Colonic mucosa (tissue), 4 donors: Measurements from ENCODE around the gene SGCE. TPM values are rescaled to one million over a fixed set of nuclear protein-coding genes. Genes with fewer than 3 reads are reported as not detected.

ENCODE experiments used
- DNase-seq: peaks from one replicate; pipeline ENCODE4 v3.0.0-alpha.2; 2020
- H3K27ac ChIP-seq: fragments of 200-600 bp; one replicate; pipeline ENCODE4 v1.8.0; 2021
- H3K27me3 ChIP-seq: fragments of 200-600 bp; one replicate; pipeline ENCODE4 v1.8.0; 2021
- H3K36me3 ChIP-seq: fragments of 200-600 bp; one replicate; pipeline ENCODE4 v1.8.0; 2021
- H3K4me1 ChIP-seq: fragments of 200-600 bp; one replicate; pipeline ENCODE4 v1.8.0; 2021; ENCODE audit warnings: mild to moderate bottlenecking
- H3K4me3 ChIP-seq: fragments of 200-600 bp; one replicate; pipeline ENCODE4 v1.8.0; 2021
- H3K9ac ChIP-seq, 2 donors: one replicate each; pipeline ENCODE4 v1.7.0; 2013; ENCODE audit warnings: control low read depth in 2 of 2, low read depth in 2 of 2, low read length in 2 of 2
- H3K9me3 ChIP-seq: fragments of 200-600 bp; one replicate; pipeline ENCODE4 v1.8.0; 2021
- CTCF ChIP-seq: fragments of 200-600 bp; IDR thresholded peaks from one replicate; pipeline ENCODE4 v1.8.0; 2022; ENCODE audit warnings: antibody characterized with exemption, mild to moderate bottlenecking
- intact Hi-C: fragments of 100-400 bp; cut with DNase I; formaldehyde crosslinking; loops from one replicate; pipeline ENCODE4 v1.14.1; 2022
- total RNA-seq, 2 donors: library from RNA; stranded (reverse); fragmentation: NEBNext Ultra II Directional in 1 of 2; extraction: Animal tissue kit (Norgen Biotek cat#: 25700) in 1 of 2; gene quantifications; one replicate each; pipeline ENCODE4 v1.2.1, GENCODE V29; 2021
- donor health status: healthy.
- donor health status: DM: no; HTN: no; CAD: no.
- donor health status: DM: no; HTN: no; CAD: no.

Gene SGCE
- total RNA-seq, 2 donors from 2014 or later, result 6.1 to 10.8 TPM

GRCh38 chr7:94579470-94579869 lies 76.5 kb downstream of the SGCE start:
- no peaks in the 10 kb centered on the region for H3K4me1 ChIP-seq

GRCh38 chr7:94578614-94579013 lies 77.3 kb downstream of the SGCE start:
- no peaks in the 10 kb centered on the region for H3K9me3 ChIP-seq

More at GRCh38 chr7:94579470-94579869, 76.5 kb downstream of the SGCE start:
- intact Hi-C loops, result no loop called here
- DNase-seq, result no peak
- H3K9me3 ChIP-seq, result no peaks in the 10 kb centered on the region
- no peaks in the 10 kb centered on the region for H3K27me3 ChIP-seq
- H3K36me3 ChIP-seq, result no peaks in the 10 kb centered on the region
- no peak overlapping the region for H3K4me3 ChIP-seq
- no peak for TF ChIP-seq CTCF
- no peak overlapping the region for H3K27ac ChIP-seq
- H3K9ac ChIP-seq, result no peak overlapping the region

GRCh38 chr7:94577357-94577756 lies 78.6 kb downstream of the SGCE start:
- DNase-seq, result no peak
- TF ChIP-seq CTCF, result no peak
- no peak overlapping the region for H3K4me3 ChIP-seq
- no peak overlapping the region for H3K9ac ChIP-seq
- H3K4me1 ChIP-seq, result no peaks in the 10 kb centered on the region
- H3K36me3 ChIP-seq, result no peaks in the 10 kb centered on the region
- no peaks in the 10 kb centered on the region for H3K27me3 ChIP-seq
- no peaks in the 10 kb centered on the region for H3K9me3 ChIP-seq
- intact Hi-C loops, result no loop called here
- H3K27ac ChIP-seq, result no peak overlapping the region

More at GRCh38 chr7:94578614-94579013, 77.3 kb downstream of the SGCE start:
- no peak for DNase-seq
- Histone ChIP-seq H3K27me3 (no peaks in the 10 kb centered on the region), H3K9ac (no peak overlapping the region), H3K4me1 (no peaks in the 10 kb centered on the region), H3K4me3 (no peak overlapping the region), H3K36me3 (no peaks in the 10 kb centered on the region), H3K27ac (no peak overlapping the region)
- TF ChIP-seq CTCF, result no peak
- intact Hi-C loops, result no loop called here

- no peaks in the 10 kb centered on the region for H3K27me3 ChIP-seq
- no peaks in the 10 kb centered on the region for H3K36me3 ChIP-seq
- H3K9me3 ChIP-seq, result no peaks in the 10 kb centered on the region
- H3K4me3 ChIP-seq, result no peak overlapping the region
- H3K4me1 ChIP-seq, result no peaks in the 10 kb centered on the region
- DNase-seq, result no peak
- H3K27ac ChIP-seq, result no peak overlapping the region
- no peak for TF ChIP-seq CTCF
- H3K9ac ChIP-seq, result no peak overlapping the region
- intact Hi-C loops, result no loop called here
Measured at GRCh38 chr7:94576316-94576715, 79.6 kb downstream of the SGCE start.

GRCh38 chr7:94575646-94576045 lies 80.3 kb downstream of the SGCE start:
- Histone ChIP-seq H3K9ac (no peak overlapping the region), H3K4me3 (no peak overlapping the region), H3K36me3 (no peaks in the 10 kb centered on the region), H3K27ac (no peak overlapping the region), H3K27me3 (no peaks in the 10 kb centered on the region), H3K4me1 (no peaks in the 10 kb centered on the region), H3K9me3 (no peaks in the 10 kb centered on the region)
- intact Hi-C loops, result no loop called here
- no peak for DNase-seq
- TF ChIP-seq CTCF, result no peak

- Histone ChIP-seq H3K9me3 (no peaks in the 10 kb centered on the region), H3K36me3 (no peaks in the 10 kb centered on the region), H3K27ac (no peak overlapping the region), H3K9ac (no peak overlapping the region), H3K4me3 (no peak overlapping the region), H3K27me3 (no peaks in the 10 kb centered on the region), H3K4me1 (no peaks in the 10 kb centered on the region)
- no peak for TF ChIP-seq CTCF
- intact Hi-C loops, result no loop called here
- no peak for DNase-seq
Measured at GRCh38 chr7:94571816-94572215, 84.1 kb downstream of the SGCE start.
